WI38 (cell line): Measurements from ENCODE around the gene NEMF.

Experiments
- H3K4me3 ChIP-seq: 2 replicates; pipeline ENCODE4 v1.5.1; 2011; ENCODE audit warnings: low read depth, mild to moderate bottlenecking, control low read depth, low read length
- TF ChIP-seq, protein P1 (sequence below): IDR thresholded peaks from 2 replicates; pipeline ENCODE4 v1.5.1; 2012; ENCODE audit warnings: low read depth, mild to moderate bottlenecking, control low read depth, low read length

NEMF gene

DNA sequence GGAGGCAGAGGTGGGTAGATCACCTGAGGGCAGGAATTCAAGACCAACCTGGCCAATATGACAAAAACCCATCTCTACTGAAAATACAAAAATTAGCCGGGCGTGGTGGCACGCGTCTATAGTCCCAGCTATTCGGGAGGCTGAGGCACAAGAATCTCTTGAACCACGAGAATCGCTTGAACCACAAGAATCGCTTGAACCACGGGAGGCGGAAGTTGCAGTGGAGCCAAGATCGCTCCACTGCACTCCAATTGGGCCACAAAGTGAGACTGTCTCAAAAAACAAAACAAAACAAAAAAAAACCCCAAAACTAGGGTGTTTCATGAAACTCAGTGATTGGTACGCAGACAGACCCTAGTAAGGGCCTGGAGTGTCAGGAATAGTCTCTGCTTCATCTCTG lies 33.9 kb upstream of the NEMF start:
- no peak overlapping the region for H3K4me3 ChIP-seq
- TF ChIP-seq, protein P1, sequence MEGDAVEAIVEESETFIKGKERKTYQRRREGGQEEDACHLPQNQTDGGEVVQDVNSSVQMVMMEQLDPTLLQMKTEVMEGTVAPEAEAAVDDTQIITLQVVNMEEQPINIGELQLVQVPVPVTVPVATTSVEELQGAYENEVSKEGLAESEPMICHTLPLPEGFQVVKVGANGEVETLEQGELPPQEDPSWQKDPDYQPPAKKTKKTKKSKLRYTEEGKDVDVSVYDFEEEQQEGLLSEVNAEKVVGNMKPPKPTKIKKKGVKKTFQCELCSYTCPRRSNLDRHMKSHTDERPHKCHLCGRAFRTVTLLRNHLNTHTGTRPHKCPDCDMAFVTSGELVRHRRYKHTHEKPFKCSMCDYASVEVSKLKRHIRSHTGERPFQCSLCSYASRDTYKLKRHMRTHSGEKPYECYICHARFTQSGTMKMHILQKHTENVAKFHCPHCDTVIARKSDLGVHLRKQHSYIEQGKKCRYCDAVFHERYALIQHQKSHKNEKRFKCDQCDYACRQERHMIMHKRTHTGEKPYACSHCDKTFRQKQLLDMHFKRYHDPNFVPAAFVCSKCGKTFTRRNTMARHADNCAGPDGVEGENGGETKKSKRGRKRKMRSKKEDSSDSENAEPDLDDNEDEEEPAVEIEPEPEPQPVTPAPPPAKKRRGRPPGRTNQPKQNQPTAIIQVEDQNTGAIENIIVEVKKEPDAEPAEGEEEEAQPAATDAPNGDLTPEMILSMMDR: no peak

DNA sequence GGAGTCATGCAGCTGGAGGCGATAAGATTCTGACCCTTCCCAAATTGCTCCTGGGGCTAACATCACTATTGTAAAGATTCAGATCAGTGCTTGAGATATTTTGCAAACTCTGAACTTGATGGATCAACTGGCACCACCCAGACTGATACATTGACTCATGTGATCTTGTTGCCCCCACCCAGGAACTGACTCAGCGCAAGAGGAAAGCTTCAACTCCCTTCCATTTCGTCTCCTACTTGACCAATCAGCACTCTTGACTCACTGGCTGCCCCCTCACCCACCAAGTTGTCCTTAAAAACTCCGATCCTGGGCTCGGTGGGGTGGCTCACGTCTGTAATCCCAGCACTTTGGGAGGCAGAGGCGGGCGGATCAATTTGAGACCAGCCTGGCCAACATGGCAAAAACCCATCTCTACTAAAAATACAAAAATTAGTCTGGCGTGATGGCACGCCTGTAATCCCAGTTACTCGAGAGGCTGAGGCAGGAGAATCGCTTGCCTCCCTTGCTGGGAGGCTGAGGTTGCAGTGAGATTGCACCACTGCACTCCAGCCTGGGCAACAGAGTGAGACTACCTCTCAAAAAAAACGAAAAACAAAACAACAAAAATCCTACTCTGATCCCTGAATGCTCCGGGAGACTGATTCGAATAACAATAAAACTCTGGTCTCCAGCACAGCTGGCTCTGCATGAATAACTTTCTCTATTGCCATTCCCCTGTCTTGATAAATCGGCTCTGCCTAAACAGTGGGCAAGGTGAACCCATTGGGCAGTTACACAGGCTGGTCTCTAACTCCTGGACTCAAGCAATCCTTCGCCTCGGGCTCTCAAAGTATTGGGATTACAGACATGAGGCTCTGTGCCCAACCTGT lies 30.5 kb upstream of the NEMF start:
- H3K4me3 ChIP-seq: no peak overlapping the region
- TF ChIP-seq, protein P1: no peak

DNA sequence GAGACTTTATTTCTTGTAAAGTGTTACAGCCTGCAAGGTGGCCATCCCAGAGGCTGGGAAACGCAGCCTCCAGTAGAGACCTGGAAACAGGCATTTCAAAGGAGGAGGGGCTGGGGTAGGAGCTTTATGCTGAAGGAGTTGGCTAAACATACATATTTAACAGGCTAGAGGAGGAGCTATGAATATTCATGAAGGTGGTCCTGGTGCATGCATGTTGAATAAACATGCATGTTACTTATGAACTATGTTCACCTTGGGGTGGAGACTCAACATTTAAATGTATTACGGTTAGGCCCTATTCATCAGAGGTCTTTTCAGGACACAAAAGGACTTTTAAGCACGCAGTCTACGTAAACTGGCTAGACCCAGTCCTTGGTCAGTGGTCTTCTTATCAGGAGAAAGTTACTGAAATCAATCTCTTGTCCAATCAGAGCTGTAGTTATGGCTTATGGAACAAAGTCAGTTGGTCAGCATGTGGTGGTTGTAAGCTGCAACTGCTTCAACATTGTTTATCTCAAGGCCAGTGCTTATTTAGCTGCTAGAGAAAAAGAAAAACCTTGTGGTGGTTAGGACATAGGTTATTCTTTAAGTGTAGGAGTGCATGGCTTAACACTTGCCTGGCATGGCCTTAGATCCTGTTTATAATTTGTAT lies 28.9 kb upstream of the NEMF start:
- H3K4me3 ChIP-seq: no peak overlapping the region
- TF ChIP-seq, protein P1: no peak

DNA sequence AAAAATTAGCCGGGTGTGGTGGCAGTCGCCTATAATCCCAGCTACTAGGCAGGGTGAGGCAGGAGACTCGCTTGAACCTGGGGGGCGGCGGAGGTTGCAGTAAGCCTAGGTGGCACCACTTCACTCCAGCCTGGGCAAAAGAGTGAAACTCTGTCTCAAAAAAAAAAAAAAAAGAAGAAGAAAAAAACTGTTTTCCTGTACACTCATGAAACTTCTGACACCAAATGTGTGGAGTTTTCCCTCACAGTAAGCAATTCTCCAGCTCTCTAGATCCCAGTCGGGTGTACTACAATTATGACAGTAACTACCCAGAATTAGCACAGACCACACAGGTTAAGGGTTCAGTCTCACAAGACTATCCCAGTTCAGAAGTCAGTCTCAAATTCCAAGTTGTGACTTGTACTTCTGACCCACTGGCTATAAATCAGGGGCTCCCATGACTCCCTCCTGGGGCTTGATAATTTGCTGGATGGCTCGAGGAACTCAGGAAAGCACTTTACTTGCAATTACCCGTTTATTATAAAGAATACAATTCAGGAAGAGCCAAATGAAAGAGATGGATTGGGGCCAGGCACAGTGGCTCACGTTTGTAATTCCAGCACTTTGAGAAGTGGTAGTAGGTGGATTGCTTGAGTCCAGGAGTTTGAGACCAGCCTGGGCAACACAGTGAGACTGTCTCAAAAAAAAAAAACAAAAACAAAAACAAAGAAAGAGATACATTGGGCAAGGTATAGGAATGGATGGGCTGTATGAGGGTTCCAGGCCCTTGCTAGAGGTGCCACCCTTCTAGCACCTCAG lies 27.9 kb upstream of the NEMF start:
- no peak overlapping the region for H3K4me3 ChIP-seq
- TF ChIP-seq, protein P1: no peak

DNA sequence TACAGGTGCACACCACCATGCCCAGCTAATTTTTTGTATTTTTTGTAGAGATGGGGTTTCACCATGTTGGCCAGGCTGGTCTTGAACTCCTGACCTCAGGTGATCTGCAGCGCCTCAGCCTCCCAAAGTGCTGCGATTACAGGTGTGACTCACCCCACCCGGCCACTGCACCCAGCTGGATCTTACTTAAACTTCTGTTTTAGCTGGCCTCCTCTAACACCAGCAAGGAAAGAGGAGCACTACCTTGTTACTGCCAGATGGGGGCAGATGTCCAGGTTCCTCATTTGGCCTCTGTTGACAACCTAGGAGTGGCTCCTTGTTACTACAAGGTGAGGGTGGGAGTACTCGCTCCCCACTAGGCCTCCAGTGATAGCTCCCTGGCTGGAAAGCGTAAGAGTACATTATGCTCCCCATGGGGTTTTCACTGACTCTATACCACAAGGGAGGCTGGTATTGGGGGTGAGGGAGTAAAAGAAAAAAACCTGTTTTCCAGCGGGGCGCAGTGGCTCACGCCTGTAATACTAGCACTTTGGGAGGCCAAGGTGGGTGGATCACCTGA lies 27.1 kb upstream of the NEMF start:
- TF ChIP-seq, protein P1: peak; percentile 58
- no peak overlapping the region for H3K4me3 ChIP-seq

DNA sequence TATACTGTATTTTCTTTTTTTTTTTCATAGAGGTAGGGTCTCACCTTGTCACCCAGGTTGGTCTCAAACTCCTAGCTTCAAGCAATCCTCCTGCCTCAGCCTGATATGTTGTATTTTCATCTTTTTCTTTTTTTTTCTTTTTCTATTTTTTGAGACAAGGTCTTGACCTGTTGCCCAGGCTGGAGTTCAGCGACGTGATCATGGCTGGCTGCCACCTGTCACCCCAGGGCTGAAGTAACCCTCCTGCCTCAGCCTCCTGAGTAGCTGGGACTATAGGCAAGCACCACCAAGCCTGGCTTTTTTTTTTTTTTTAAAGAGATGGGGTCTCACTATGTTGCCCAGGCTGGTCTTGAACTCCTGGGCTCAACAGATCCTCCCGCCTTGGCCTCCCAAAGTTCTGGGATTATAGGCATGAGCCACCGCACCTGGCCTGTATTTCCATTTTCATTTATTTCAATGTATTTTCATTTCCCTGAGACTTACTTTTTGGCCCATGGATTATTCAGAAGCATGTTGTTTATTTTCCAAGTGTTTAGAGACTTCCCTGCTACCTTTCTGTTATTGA lies 24.1 kb upstream of the NEMF start:
- TF ChIP-seq, protein P1: no peak

More for the DNA sequence above, 24.1 kb upstream of the NEMF start:
- no peak overlapping the region for H3K4me3 ChIP-seq
